HL-60 (cell line): Measurements from ENCODE around the gene SLC9A1.
A peak's percentile ranks its signal among the peaks of the same experiment; 100 is the strongest.

Experiments used
- DNase-seq, 2 experiments: peaks; one replicate each; pipeline ENCODE4 v3.0.0-alpha.2; 2010 to 2020; ENCODE audit warnings: low read depth in 1 of 2, low spot score in 1 of 2
- H3K27ac ChIP-seq: fragments of 250-450 bp; sonication (Bioruptor Pico); replicated peaks from 2 replicates; pipeline ENCODE4 v1.5.1; 2020; ENCODE audit warnings: mild to moderate bottlenecking, moderate library complexity
- H3K27me3 ChIP-seq: fragments of 250-450 bp; sonication (Bioruptor Pico); 2 replicates; pipeline ENCODE4 v1.5.1; 2021; ENCODE audit warnings: mild to moderate bottlenecking, moderate library complexity; ENCODE audit not compliant: insufficient read depth, poor library complexity, severe bottlenecking
- H3K4me3 ChIP-seq: replicated peaks from 2 replicates; pipeline ENCODE4 v1.5.1; 2011; ENCODE audit warnings: mild to moderate bottlenecking, control low read depth, low read length; ENCODE audit not compliant: insufficient read depth
- GABPA ChIP-seq: IDR thresholded peaks from 2 replicates; pipeline ENCODE4 v1.6.1; 2012; ENCODE audit warnings: low read depth
- POLR2AphosphoS5 ChIP-seq: IDR thresholded peaks from 2 replicates; pipeline ENCODE4 v1.6.1; 2012; ENCODE audit warnings: low read depth
- SPI1 ChIP-seq: IDR thresholded peaks from 2 replicates; pipeline ENCODE4 v1.6.1; 2012; ENCODE audit warnings: low read depth, mild to moderate bottlenecking, borderline replicate concordance
- TF ChIP-seq, protein P1 (sequence below): IDR thresholded peaks from 2 replicates; pipeline ENCODE4 v1.6.1; 2012; ENCODE audit warnings: low read depth; ENCODE audit not compliant: insufficient replicate concordance
- TF ChIP-seq, protein P2 (sequence below): IDR thresholded peaks from one replicate; pipeline ENCODE4 v1.5.1; 2011; ENCODE audit warnings: low read length, control low read depth, inconsistent platforms; ENCODE audit not compliant: insufficient read depth

The SLC9A1 gene

DNA sequence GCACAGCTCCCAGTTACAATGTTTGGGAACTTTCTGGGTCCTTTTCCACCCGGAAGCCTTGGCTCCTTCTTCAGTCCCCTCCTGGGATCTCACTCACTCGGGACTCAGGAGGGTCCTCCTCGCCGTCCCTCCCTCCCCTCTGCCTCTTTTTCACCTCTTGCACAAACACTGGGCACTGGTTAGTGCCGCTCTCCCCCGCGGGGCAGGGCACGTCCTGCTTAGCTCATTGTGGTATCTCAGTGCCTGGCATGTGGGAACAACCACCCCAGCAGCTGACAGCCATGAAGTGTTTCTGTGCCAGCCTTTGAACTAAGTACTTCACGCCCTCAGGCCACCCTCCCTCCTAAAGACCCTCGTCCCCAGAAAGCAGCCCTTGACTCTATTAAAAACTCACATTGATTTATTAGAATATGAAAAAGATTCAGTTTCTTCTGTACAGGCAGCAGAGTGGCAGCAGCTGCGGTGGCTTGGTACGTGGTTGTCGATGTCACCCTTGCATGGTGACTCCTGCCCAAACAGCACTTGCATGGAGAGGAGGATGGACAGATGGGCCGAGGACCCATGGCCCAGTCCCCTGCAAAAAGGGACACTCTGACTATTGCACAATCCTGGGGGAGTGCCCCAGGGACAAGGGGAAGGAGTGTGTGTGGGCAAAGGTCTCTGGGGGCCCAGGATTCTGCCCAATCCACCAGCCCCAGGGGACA lies 56.3 kb downstream of the SLC9A1 start:
- no peak for TF ChIP-seq GABPA
- TF ChIP-seq SPI1, result no peak
- TF ChIP-seq, protein P1, sequence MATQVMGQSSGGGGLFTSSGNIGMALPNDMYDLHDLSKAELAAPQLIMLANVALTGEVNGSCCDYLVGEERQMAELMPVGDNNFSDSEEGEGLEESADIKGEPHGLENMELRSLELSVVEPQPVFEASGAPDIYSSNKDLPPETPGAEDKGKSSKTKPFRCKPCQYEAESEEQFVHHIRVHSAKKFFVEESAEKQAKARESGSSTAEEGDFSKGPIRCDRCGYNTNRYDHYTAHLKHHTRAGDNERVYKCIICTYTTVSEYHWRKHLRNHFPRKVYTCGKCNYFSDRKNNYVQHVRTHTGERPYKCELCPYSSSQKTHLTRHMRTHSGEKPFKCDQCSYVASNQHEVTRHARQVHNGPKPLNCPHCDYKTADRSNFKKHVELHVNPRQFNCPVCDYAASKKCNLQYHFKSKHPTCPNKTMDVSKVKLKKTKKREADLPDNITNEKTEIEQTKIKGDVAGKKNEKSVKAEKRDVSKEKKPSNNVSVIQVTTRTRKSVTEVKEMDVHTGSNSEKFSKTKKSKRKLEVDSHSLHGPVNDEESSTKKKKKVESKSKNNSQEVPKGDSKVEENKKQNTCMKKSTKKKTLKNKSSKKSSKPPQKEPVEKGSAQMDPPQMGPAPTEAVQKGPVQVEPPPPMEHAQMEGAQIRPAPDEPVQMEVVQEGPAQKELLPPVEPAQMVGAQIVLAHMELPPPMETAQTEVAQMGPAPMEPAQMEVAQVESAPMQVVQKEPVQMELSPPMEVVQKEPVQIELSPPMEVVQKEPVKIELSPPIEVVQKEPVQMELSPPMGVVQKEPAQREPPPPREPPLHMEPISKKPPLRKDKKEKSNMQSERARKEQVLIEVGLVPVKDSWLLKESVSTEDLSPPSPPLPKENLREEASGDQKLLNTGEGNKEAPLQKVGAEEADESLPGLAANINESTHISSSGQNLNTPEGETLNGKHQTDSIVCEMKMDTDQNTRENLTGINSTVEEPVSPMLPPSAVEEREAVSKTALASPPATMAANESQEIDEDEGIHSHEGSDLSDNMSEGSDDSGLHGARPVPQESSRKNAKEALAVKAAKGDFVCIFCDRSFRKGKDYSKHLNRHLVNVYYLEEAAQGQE, result no peak
- TF ChIP-seq, protein P2, sequence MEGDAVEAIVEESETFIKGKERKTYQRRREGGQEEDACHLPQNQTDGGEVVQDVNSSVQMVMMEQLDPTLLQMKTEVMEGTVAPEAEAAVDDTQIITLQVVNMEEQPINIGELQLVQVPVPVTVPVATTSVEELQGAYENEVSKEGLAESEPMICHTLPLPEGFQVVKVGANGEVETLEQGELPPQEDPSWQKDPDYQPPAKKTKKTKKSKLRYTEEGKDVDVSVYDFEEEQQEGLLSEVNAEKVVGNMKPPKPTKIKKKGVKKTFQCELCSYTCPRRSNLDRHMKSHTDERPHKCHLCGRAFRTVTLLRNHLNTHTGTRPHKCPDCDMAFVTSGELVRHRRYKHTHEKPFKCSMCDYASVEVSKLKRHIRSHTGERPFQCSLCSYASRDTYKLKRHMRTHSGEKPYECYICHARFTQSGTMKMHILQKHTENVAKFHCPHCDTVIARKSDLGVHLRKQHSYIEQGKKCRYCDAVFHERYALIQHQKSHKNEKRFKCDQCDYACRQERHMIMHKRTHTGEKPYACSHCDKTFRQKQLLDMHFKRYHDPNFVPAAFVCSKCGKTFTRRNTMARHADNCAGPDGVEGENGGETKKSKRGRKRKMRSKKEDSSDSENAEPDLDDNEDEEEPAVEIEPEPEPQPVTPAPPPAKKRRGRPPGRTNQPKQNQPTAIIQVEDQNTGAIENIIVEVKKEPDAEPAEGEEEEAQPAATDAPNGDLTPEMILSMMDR, result no peak
- TF ChIP-seq POLR2AphosphoS5, result no peak
- DNase-seq, result no peak
- Histone ChIP-seq H3K27ac (no peak overlapping the region; the same call in 1 of the 2 replicates), H3K4me3 (no peak overlapping the region), H3K27me3 (no peaks in the 10 kb centered on the region)

DNA sequence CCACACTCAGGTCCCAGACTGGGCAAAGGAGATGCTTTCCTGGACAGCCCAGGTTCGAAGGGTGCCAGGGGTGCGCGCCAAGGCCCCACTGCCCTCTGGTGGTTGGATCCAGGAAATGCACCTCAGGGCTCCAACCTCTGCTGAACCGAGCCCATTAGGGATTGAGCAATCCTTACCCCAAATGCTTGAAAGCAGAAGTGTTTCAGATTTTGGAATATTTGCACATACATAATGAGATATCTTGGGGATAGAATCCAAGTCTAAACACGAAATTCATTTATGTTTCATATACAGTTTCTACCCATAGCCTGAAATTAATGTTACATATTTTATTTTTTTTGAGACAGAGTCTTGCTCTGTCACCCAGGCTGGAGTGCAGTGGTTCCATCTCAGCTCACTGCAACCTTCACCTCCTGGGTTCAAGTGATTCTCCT lies 57.4 kb downstream of the SLC9A1 start:
- Histone ChIP-seq H3K4me3 (no peak overlapping the region), H3K27ac (no peak overlapping the region), H3K27me3 (no peaks in the 10 kb centered on the region)
- TF ChIP-seq, protein P1, result no peak
- TF ChIP-seq SPI1 (peak; percentile 93), POLR2AphosphoS5 (peak; percentile 27; the same call in 1 of the 2 replicates)
- TF ChIP-seq, protein P2, result peak; percentile 87
- peak; percentile 71 to 89 for DNase-seq

- peak in 1 of 2 experiments; percentile 18 for DNase-seq
- Histone ChIP-seq H3K27ac (no peak overlapping the region), H3K4me3 (no peak overlapping the region), H3K27me3 (no peaks in the 10 kb centered on the region)
- TF ChIP-seq, protein P2, result no peak
- TF ChIP-seq POLR2AphosphoS5, result no peak
- TF ChIP-seq GABPA, result no peak
- no peak for TF ChIP-seq SPI1
- TF ChIP-seq, protein P1, result no peak
These were observed 59.3 kb downstream of the SLC9A1 start for GRCh38 chr1:27095576-27095975.
